ENCODE results near the gene RFX2. TPM values are rescaled to one million over a fixed set of nuclear protein-coding genes. Genes with fewer than 3 reads are reported as not detected.

The RFX2 gene
- total and polyA plus RNA-seq, 9 of the 15 experiments (the other 6 are each of a cell fraction or from before 2014, with no cell fraction given), result 3.6 to 18.7 (median 8.7) TPM

DNA sequence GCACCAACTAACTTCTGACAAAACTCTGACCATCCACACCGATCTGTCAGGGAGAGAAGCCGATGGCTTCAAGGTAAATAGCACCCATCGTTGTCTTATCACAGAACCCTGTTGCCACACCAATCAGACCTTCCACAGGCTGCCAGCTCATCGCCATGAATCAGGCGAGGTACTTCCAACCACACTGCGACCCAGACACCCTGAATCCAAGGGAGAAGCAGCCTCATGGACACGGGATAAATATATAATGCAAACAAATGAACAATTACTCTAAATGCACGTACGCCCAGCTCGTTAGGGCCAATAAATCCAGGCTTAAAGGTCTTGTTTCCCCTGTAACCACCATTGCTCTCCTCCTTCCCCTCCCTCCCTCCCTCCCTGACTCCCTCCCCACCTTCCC lies 153.1 kb downstream of the RFX2 start:
- H3K4me1 ChIP-seq (replicated peaks in 1 of 2; ENCODE audit: control insufficient read depth in 2 of 2, insufficient read depth in 2 of 2, low read length in 2 of 2), result peaks cover 46 to 50% of the 10 kb centered on the region in 2 experiments
- no peaks in the 10 kb centered on the region for H3K9me3 ChIP-seq (replicated peaks; ENCODE audit: control insufficient read depth, insufficient read depth, low read depth, low read length)
- ATAC-seq, result no peak
- intact Hi-C loops (cut with micrococcal nuclease), result no loop called here
- no peak overlapping the region for H3K27ac ChIP-seq (ENCODE audit: extremely low read depth, low read depth, low read length)
- no peak overlapping the region for H2AFZ ChIP-seq (ENCODE audit: low read depth, low read length)
- POLR2A ChIA-PET, result interaction anchor here (0.6 to 4.7 kb wide), 3 partner anchors 9 to 53 kb away, joined by 3 to 41 read pairs (median 3); no protein-coding TSS in a partner anchor
- H4K20me1 ChIP-seq (replicated peaks; ENCODE audit: control insufficient read depth, insufficient read depth, low read length), result peaks cover 53% of the 10 kb centered on the region
- CTCF ChIA-PET (ENCODE audit: low intra/inter-chr PET ratio), result no interaction called here
- DNase-seq (ENCODE audit: extremely low read depth in 1 of 4, low spot score in 3 of 4), result no peak
- no peak for TF ChIP-seq TAF1 (IDR thresholded peaks at IDR 0.05; ENCODE audit: control insufficient read depth, extremely low read depth, insufficient read depth, low read length, severe bottlenecking)
- TF ChIP-seq TCFL5 (CRISPR knock-in tag; conservative IDR thresholded peaks at IDR 0.05), result no peak
- no peak for TF ChIP-seq STAT5B (CRISPR knock-in tag; IDR thresholded peaks at IDR 0.05)
- TF ChIP-seq MXI1 (IDR thresholded peaks at IDR 0.05; ENCODE audit: low read depth, low read length), result no peak
- no peak for TF ChIP-seq FOXP1 (CRISPR knock-in tag; IDR thresholded peaks at IDR 0.05)
- TF ChIP-seq, protein P1, sequence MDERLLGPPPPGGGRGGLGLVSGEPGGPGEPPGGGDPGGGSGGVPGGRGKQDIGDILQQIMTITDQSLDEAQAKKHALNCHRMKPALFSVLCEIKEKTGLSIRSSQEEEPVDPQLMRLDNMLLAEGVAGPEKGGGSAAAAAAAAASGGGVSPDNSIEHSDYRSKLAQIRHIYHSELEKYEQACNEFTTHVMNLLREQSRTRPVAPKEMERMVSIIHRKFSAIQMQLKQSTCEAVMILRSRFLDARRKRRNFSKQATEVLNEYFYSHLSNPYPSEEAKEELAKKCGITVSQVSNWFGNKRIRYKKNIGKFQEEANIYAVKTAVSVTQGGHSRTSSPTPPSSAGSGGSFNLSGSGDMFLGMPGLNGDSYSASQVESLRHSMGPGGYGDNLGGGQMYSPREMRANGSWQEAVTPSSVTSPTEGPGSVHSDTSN (CRISPR knock-in tag; IDR thresholded peaks at IDR 0.05; ENCODE audit: low read depth), result no peak
- TF ChIP-seq, protein P1 (tag; conservative IDR thresholded peaks at IDR 0.05; ENCODE audit: low read depth), result no peak
- no peak for TF ChIP-seq HSF4 (CRISPR knock-in tag; IDR thresholded peaks at IDR 0.05; ENCODE audit: borderline replicate concordance)
- TF ChIP-seq CCNT2 (IDR thresholded peaks at IDR 0.05; ENCODE audit: borderline replicate concordance, extremely low read depth, insufficient read length, low read depth, low read length), result no peak
- TF ChIP-seq, protein P2, sequence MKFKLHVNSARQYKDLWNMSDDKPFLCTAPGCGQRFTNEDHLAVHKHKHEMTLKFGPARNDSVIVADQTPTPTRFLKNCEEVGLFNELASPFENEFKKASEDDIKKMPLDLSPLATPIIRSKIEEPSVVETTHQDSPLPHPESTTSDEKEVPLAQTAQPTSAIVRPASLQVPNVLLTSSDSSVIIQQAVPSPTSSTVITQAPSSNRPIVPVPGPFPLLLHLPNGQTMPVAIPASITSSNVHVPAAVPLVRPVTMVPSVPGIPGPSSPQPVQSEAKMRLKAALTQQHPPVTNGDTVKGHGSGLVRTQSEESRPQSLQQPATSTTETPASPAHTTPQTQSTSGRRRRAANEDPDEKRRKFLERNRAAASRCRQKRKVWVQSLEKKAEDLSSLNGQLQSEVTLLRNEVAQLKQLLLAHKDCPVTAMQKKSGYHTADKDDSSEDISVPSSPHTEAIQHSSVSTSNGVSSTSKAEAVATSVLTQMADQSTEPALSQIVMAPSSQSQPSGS (CRISPR knock-in tag; IDR thresholded peaks at IDR 0.05), result no peak
- TF ChIP-seq L3MBTL2 (IDR thresholded peaks at IDR 0.05), result no peak
- TF ChIP-seq, protein P3, sequence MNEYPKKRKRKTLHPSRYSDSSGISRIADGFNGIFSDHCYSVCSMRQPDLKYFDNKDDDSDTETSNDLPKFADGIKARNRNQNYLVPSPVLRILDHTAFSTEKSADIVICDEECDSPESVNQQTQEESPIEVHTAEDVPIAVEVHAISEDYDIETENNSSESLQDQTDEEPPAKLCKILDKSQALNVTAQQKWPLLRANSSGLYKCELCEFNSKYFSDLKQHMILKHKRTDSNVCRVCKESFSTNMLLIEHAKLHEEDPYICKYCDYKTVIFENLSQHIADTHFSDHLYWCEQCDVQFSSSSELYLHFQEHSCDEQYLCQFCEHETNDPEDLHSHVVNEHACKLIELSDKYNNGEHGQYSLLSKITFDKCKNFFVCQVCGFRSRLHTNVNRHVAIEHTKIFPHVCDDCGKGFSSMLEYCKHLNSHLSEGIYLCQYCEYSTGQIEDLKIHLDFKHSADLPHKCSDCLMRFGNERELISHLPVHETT (CRISPR knock-in tag; conservative IDR thresholded peaks at IDR 0.05 in 1 of 2, IDR thresholded peaks at IDR 0.05 in 1 of 2), result no peak
- TF ChIP-seq ZNF384 (IDR thresholded peaks at IDR 0.05; ENCODE audit: low read depth, low read length), result no peak
- TF ChIP-seq STAG1 (CRISPR knock-in tag; IDR thresholded peaks at IDR 0.05; ENCODE audit: borderline replicate concordance), result no peak
- TF ChIP-seq FOXJ3 (CRISPR knock-in tag; IDR thresholded peaks at IDR 0.05), result no peak
- H3K79me2 ChIP-seq (ENCODE audit: control insufficient read depth, insufficient read depth, low read length), result peaks cover 96% of the 10 kb centered on the region
- no peaks in the 10 kb centered on the region for H3K27me3 ChIP-seq (ENCODE audit: control insufficient read depth in 2 of 2, insufficient read depth in 2 of 2, low read length in 2 of 2)
- peak overlapping the region in 1 of 2 experiments; percentile 54; a peak in 1 of 4 replicates for H3K9ac ChIP-seq (ENCODE audit: insufficient read depth in 1 of 2, low read depth in 2 of 2, low read length in 2 of 2)
- no TSS peak for BruUV-seq (replicated peaks)
- in situ Hi-C loops (cut with MboI), result no loop called here
- H3K4me3 ChIP-seq, result no peak overlapping the region
- no peak overlapping the region for H3K4me2 ChIP-seq (ENCODE audit: insufficient read depth, low read length)
- 52% methylated on average over 10 of the region's 10 CpGs for WGBS (ENCODE audit: insufficient coverage, low coverage, missing lambda C conversion rate)
- FAIRE-seq, result no peak
- peaks cover 17% of the 10 kb centered on the region; the same call in 2 of the 3 replicates for H3K36me3 ChIP-seq (ENCODE audit: control insufficient read depth, insufficient read depth, low read length)
- H3K9me1 ChIP-seq (ENCODE audit: control insufficient read depth, insufficient read depth, low read length), result peaks cover 9% of the 10 kb centered on the region
